ENCODE measurements around the gene MICU1.

MICU1 gene

GRCh38 chr10:72392571-72392970 is 233.3 kb downstream of the MICU1 start:
- TF ChIP-seq CTCF (IDR thresholded peaks at IDR 0.05; ENCODE audit: unreplicated experiment in 3 of 3): no peak
- no peak overlapping the region for H3K27ac Mint-ChIP-seq
- peaks cover 17% of the 10 kb centered on the region for H3K4me1 Mint-ChIP-seq
- H3K27me3 Mint-ChIP-seq (ENCODE audit: low read depth): no peaks in the 10 kb centered on the region
- H3K4me3 Mint-ChIP-seq: no peak overlapping the region
- H3K36me3 Mint-ChIP-seq (ENCODE audit: low read depth): peaks cover 30% of the 10 kb centered on the region
- H3K9me3 Mint-ChIP-seq: peaks cover 13% of the 10 kb centered on the region

- peaks cover 15% of the 10 kb centered on the region for H3K36me3 Mint-ChIP-seq (ENCODE audit: low read depth)
- H3K27ac Mint-ChIP-seq: peak overlapping the region in 1 of 3 experiments; percentile 76
- peaks cover 24% of the 10 kb centered on the region for H3K4me1 Mint-ChIP-seq
- H3K27me3 Mint-ChIP-seq (ENCODE audit: low read depth): no peaks in the 10 kb centered on the region
- H3K4me3 Mint-ChIP-seq: no peak overlapping the region
- TF ChIP-seq CTCF (IDR thresholded peaks at IDR 0.05; ENCODE audit: unreplicated experiment in 3 of 3): no peak
- peaks cover 3% of the 10 kb centered on the region for H3K9me3 Mint-ChIP-seq
Observed at GRCh38 chr10:72390764-72391163, 235.1 kb downstream of the MICU1 start.

- Mint-ChIP-seq H3K27me3 (ENCODE audit: low read depth) (no peaks in the 10 kb centered on the region), H3K4me1 (peaks cover 28% of the 10 kb centered on the region), H3K27ac (peak overlapping the region in 1 of 3 experiments; percentile 76), H3K9me3 (peaks cover 3% of the 10 kb centered on the region), H3K36me3 (ENCODE audit: low read depth) (peaks cover 10% of the 10 kb centered on the region), H3K4me3 (no peak overlapping the region)
- no peak for TF ChIP-seq CTCF (IDR thresholded peaks at IDR 0.05; ENCODE audit: unreplicated experiment in 3 of 3)
Observed at GRCh38 chr10:72389716-72390115, 236.2 kb downstream of the MICU1 start.

GRCh38 chr10:72389014-72389413 is 236.9 kb downstream of the MICU1 start:
- no peak for TF ChIP-seq CTCF (IDR thresholded peaks at IDR 0.05; ENCODE audit: unreplicated experiment in 3 of 3)
- Mint-ChIP-seq H3K9me3 (peaks cover 3% of the 10 kb centered on the region), H3K36me3 (ENCODE audit: low read depth) (peaks cover 10% of the 10 kb centered on the region), H3K27me3 (ENCODE audit: low read depth) (no peaks in the 10 kb centered on the region), H3K27ac (peak overlapping the region in 2 of 3 experiments; percentile 27 to 76), H3K4me1 (peaks cover 35% of the 10 kb centered on the region), H3K4me3 (no peak overlapping the region)

GRCh38 chr10:72388062-72388461 is 237.8 kb downstream of the MICU1 start:
- Mint-ChIP-seq H3K9me3 (no peaks in the 10 kb centered on the region), H3K36me3 (ENCODE audit: low read depth) (peaks cover 5% of the 10 kb centered on the region), H3K27me3 (ENCODE audit: low read depth) (no peaks in the 10 kb centered on the region), H3K4me3 (no peak overlapping the region), H3K4me1 (peaks cover 35% of the 10 kb centered on the region), H3K27ac (no peak overlapping the region)
- no peak for TF ChIP-seq CTCF (IDR thresholded peaks at IDR 0.05; ENCODE audit: unreplicated experiment in 3 of 3)

DNA sequence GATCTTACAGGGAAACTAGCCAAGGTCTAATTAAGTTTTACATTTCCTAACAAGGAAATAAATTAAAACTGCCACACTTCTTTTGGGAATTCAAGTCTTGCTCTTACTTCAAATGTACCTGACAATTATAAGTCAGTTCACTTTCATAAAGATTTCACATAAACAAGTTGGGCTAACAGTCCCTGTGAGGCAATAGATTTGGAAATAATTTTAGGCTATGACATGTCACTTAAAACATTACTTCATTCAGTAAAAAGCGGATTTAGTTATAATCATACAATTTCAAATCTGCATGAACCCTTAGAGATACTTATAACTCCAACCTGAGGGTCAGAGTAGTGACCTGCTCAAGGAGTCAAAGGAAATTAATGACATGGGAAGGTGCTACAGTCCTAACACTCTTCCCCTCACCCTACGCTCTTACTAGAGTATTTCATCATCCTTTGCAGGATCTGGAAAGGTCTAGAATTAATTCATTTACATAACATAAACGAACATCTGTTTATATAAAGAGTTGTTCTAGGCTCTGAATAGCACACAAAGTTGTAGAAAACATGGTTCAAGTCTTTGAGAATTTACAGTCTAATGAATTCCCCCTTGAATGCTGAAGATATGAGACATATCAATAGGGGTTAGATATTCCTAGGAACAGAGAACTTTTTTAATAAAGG is 238.8 kb downstream of the MICU1 start:
- peaks cover 35% of the 10 kb centered on the region for H3K4me1 Mint-ChIP-seq
- H3K27ac Mint-ChIP-seq: peak overlapping the region in 1 of 3 experiments; percentile 40
- H3K4me3 Mint-ChIP-seq: no peak overlapping the region
- no peak for TF ChIP-seq CTCF (IDR thresholded peaks at IDR 0.05; ENCODE audit: unreplicated experiment in 3 of 3)
- H3K36me3 Mint-ChIP-seq (ENCODE audit: low read depth): no peaks in the 10 kb centered on the region
- H3K27me3 Mint-ChIP-seq (ENCODE audit: low read depth): peaks cover 3% of the 10 kb centered on the region
- H3K9me3 Mint-ChIP-seq: no peaks in the 10 kb centered on the region

Measured in nephron (organoid).